Testis (tissue), 2 donors: ENCODE measurements around the gene USP36.

ENCODE experiments used
- POLR2A ChIP-seq: fragments of 450-650 bp; IDR thresholded peaks from one replicate; pipeline ENCODE4 v1.6.1; 2017; ENCODE audit warnings: antibody characterized with exemption, mild to moderate bottlenecking, moderate library complexity
- TF ChIP-seq, protein P1 (sequence below), 3 experiments: fragments of 450-650 bp in 2 of 3; fragments of 200-600 bp in 1 of 3; sonication (generic) in 1 of 3; IDR thresholded peaks; one replicate each; pipeline ENCODE4 v1.5.1; 2016 to 2019; ENCODE audit warnings: antibody characterized with exemption in 3 of 3, mild to moderate bottlenecking in 2 of 3, moderate library complexity in 1 of 3

DNA sequence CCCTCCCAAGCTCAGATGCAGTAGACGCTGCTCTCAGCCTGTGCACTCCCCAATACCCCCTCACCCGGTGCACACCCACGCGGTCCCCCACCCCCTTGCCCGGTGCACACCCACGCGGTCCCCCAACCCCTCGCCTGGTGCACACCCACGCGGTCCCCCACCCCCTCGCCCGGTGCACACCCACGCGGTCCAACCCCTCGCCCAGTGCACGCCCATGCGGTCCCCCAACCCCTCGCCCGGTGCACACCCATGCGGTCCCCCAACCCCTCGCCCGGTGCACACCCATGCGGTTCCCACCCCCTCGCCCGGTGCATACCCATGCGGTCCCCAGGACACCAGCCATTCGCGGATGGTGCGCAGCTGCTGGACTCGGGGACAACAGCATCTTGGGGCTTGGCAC lies 38.6 kb downstream of the USP36 start:
- TF ChIP-seq POLR2A = no peak
- TF ChIP-seq, protein P1, sequence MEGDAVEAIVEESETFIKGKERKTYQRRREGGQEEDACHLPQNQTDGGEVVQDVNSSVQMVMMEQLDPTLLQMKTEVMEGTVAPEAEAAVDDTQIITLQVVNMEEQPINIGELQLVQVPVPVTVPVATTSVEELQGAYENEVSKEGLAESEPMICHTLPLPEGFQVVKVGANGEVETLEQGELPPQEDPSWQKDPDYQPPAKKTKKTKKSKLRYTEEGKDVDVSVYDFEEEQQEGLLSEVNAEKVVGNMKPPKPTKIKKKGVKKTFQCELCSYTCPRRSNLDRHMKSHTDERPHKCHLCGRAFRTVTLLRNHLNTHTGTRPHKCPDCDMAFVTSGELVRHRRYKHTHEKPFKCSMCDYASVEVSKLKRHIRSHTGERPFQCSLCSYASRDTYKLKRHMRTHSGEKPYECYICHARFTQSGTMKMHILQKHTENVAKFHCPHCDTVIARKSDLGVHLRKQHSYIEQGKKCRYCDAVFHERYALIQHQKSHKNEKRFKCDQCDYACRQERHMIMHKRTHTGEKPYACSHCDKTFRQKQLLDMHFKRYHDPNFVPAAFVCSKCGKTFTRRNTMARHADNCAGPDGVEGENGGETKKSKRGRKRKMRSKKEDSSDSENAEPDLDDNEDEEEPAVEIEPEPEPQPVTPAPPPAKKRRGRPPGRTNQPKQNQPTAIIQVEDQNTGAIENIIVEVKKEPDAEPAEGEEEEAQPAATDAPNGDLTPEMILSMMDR (IDR thresholded peaks at IDR 0.05) = no peak
